A549 (cell line): ENCODE measurements around the gene NPLOC4. TPM values are rescaled to one million over a fixed set of nuclear protein-coding genes. Genes with fewer than 3 reads are reported as not detected.

Experiments used
- ATAC-seq, 2 experiments: fragments of 200-7000 bp in 1 of 2; fragments of >200 bp in 1 of 2; cut with Nextera tagmentation in 1 of 2; cut with Tn5 transposase in 1 of 2; 3 replicates each; pipeline versions ENCODE4 v1.8.0 to v1.9.1; 2018 to 2020; ENCODE audit warnings: mild to moderate bottlenecking in 1 of 2, moderate library complexity in 1 of 2
- CTCF ChIA-PET: fragments of 300-600 bp; sonication (Branson Sonifier 250); formaldehyde crosslinking; extraction: SDS; loops from one replicate; lab custom pipeline; 2021; ENCODE audit warnings: antibody characterized with exemption, inconsistent platforms; lab: Yijun Ruan, JAX
- POLR2A ChIA-PET: fragments of 350-600 bp; formaldehyde crosslinking; extraction: SDS; loops from one replicate; lab custom pipeline; 2021; ENCODE audit warnings: antibody characterized with exemption, inconsistent platforms; lab: Yijun Ruan, JAX
- DNase-seq, 2 experiments: peaks; one replicate each; pipeline versions ENCODE4 v3.0.0 to v3.0.0-alpha.2; 2011 to 2016; ENCODE audit warnings: low read depth in 1 of 2, low spot score in 1 of 2
- FAIRE-seq: peaks from 2 replicates; lab custom pipeline; 2011; peaks lifted over from hg19 to GRCh38; lab: Jason Lieb, UNC
- H3K27ac ChIP-seq, 2 experiments: fragments of >200 bp; sonication (Bioruptor Twin); formaldehyde crosslinking; 3 replicates each; pipeline ENCODE4 v1.5.1; 2016 to 2017
- H3K4me1 ChIP-seq: fragments of >200 bp; sonication (Bioruptor Twin); formaldehyde crosslinking; 3 replicates; pipeline ENCODE4 v1.6.1; 2016
- H3K4me2 ChIP-seq: fragments of >200 bp; sonication (Bioruptor Twin); formaldehyde crosslinking; 3 replicates; pipeline ENCODE4 v1.6.1; 2016
- H3K4me3 ChIP-seq: fragments of >200 bp; sonication (Bioruptor Twin); formaldehyde crosslinking; 3 replicates; pipeline ENCODE4 v1.5.1; 2016
- H3K9me3 ChIP-seq: fragments of >200 bp; sonication (Bioruptor Twin); formaldehyde crosslinking; 3 replicates; pipeline ENCODE4 v1.6.1; 2016
- CBX2 ChIP-seq: fragments of 200-600 bp; sonication (generic); IDR thresholded peaks from 2 replicates; pipeline ENCODE4 v1.6.1; 2016; ENCODE audit warnings: low read depth, mild to moderate bottlenecking, borderline replicate concordance
- CEBPB ChIP-seq, 2 experiments: fragments of >200 bp in 1 of 2; sonication (Bioruptor Twin) in 1 of 2; formaldehyde crosslinking in 1 of 2; IDR thresholded peaks; 2 replicates each; pipeline ENCODE4 v1.6.1; 2012 to 2016
- EHF ChIP-seq: fragments of 250-450 bp; sonication (Bioruptor Pico); IDR thresholded peaks from 2 replicates; pipeline ENCODE4 v1.5.0; 2020; ENCODE audit warnings: mild to moderate bottlenecking
- FOSB ChIP-seq: fragments of 250-450 bp; sonication (Bioruptor Pico); IDR thresholded peaks from 2 replicates; pipeline ENCODE4 v1.5.0; 2020; ENCODE audit warnings: mild to moderate bottlenecking, moderate library complexity
- FOSL2 ChIP-seq, 2 experiments: fragments of 450-650 bp in 1 of 2; fragments of >200 bp in 1 of 2; sonication (Bioruptor Twin) in 1 of 2; formaldehyde crosslinking; IDR thresholded peaks; 2 replicates each; pipeline versions ENCODE4 v1.5.0 to v1.6.1; 2016 to 2020; ENCODE audit warnings: mild to moderate bottlenecking in 1 of 2, moderate library complexity in 1 of 2
- HEYL ChIP-seq: fragments of 250-450 bp; sonication (Bioruptor Pico); IDR thresholded peaks from 2 replicates; pipeline ENCODE4 v1.8.0; 2021; ENCODE audit warnings: mild to moderate bottlenecking, moderate library complexity
- HOXA7 ChIP-seq: fragments of 250-450 bp; sonication (Bioruptor Pico); IDR thresholded peaks from 2 replicates; pipeline ENCODE4 v1.5.0; 2020; ENCODE audit warnings: mild to moderate bottlenecking, moderate library complexity
- KDM5A ChIP-seq: fragments of 200-600 bp; sonication (generic); IDR thresholded peaks from 2 replicates; pipeline ENCODE4 v1.6.1; 2016; ENCODE audit warnings: antibody characterized with exemption, mild to moderate bottlenecking
- MAX ChIP-seq: IDR thresholded peaks from 2 replicates; pipeline ENCODE4 v1.6.1; 2012
- MAZ ChIP-seq: fragments of 150-350 bp; IDR thresholded peaks from 2 replicates; pipeline ENCODE4 v1.6.1; 2014; ENCODE audit warnings: antibody characterized with exemption, low read depth, low read length, borderline replicate concordance
- NPAS2 ChIP-seq: fragments of 250-450 bp; sonication (Bioruptor Pico); IDR thresholded peaks from 2 replicates; pipeline ENCODE4 v1.8.0; 2022; ENCODE audit warnings: mild to moderate bottlenecking, moderate library complexity, borderline replicate concordance
- NR3C1 ChIP-seq: fragments of >200 bp; sonication (Bioruptor Twin); formaldehyde crosslinking; IDR thresholded peaks from 3 replicates; pipeline ENCODE4 v1.6.1; 2017
- PHF8 ChIP-seq: fragments of 200-600 bp; sonication (generic); IDR thresholded peaks from 2 replicates; pipeline ENCODE4 v1.6.1; 2016; ENCODE audit warnings: low read depth, mild to moderate bottlenecking, antibody characterized with exemption, moderate library complexity, borderline replicate concordance
- POLR2AphosphoS2 ChIP-seq: conservative IDR thresholded peaks from 2 replicates; pipeline ENCODE4 v1.6.1; 2012; ENCODE audit warnings: low read length, improper control_type of control experiment, inconsistent platforms
- RARB ChIP-seq: fragments of 250-450 bp; sonication (Bioruptor Pico); IDR thresholded peaks from 2 replicates; pipeline ENCODE4 v1.8.0; 2021; ENCODE audit warnings: mild to moderate bottlenecking, moderate library complexity
- RCOR1 ChIP-seq: fragments of 150-350 bp; IDR thresholded peaks from 2 replicates; pipeline ENCODE4 v1.6.1; 2014; ENCODE audit warnings: antibody characterized with exemption, low read length, low read depth
- REST ChIP-seq: fragments of 200-600 bp; sonication (generic); IDR thresholded peaks from 2 replicates; pipeline ENCODE4 v1.6.1; 2016; ENCODE audit warnings: antibody characterized with exemption, mild to moderate bottlenecking, moderate library complexity
- RFX5 ChIP-seq: fragments of 450-650 bp; IDR thresholded peaks from 2 replicates; pipeline ENCODE4 v1.7.1; 2014; ENCODE audit warnings: antibody characterized with exemption, mild to moderate bottlenecking, moderate library complexity
- SMC3 ChIP-seq: fragments of >200 bp; sonication (Bioruptor Twin); formaldehyde crosslinking; IDR thresholded peaks from 3 replicates; pipeline ENCODE4 v1.6.1; 2018; ENCODE audit warnings: inconsistent platforms
- SREBF2 ChIP-seq: fragments of 450-650 bp; IDR thresholded peaks from 2 replicates; pipeline ENCODE4 v1.6.1; 2014; ENCODE audit warnings: mild to moderate bottlenecking, moderate library complexity
- TFCP2L1 ChIP-seq: fragments of 250-450 bp; sonication (Bioruptor Pico); IDR thresholded peaks from 2 replicates; pipeline ENCODE4 v1.5.0; 2021; ENCODE audit warnings: mild to moderate bottlenecking
- WGBS: methylation state at CpG from one replicate; pipeline ENCODE4 v1.1.6; 2017; ENCODE audit errors: missing lambda C conversion rate; 5-methylcytosine and 5-hydroxymethylcytosine counted together
- polyA plus RNA-seq, 4 experiments: library from polyadenylated mRNA; depleted of rRNA in 3 of 4; stranded (reverse); fragments of >200 nt; fragmentation: RNase III in 1 of 4; extraction: RNeasy Plus Mini Kit Qiagen cat#74134 plus additional on column Dnase treatment in 1 of 4; gene quantifications; 2 replicates in 3 of 4; 3 replicates in 1 of 4; pipeline ENCODE4 v1.2.3, GENCODE V29; 2011 to 2017
- TF ChIP-seq, protein P1 (sequence below): fragments of >200 bp; sonication (Bioruptor Twin); formaldehyde crosslinking; IDR thresholded peaks from 3 replicates; pipeline ENCODE4 v1.5.1; 2016
- TF ChIP-seq, protein P2 (sequence below): fragments of 450-650 bp; IDR thresholded peaks from 2 replicates; pipeline ENCODE4 v1.6.1; 2014; ENCODE audit warnings: antibody characterized with exemption

NPLOC4 gene
- polyA plus RNA-seq, 2 of the 4 experiments (the other 2 are of a cell fraction) = 98.5 to 101 TPM

GRCh38 chr17:81666092-81666341, 29.1 kb upstream of the NPLOC4 start:
- WGBS = 2% methylated on average over 12 of the region's 16 CpGs
- FAIRE-seq (no peak), ATAC-seq (peak in 1 of 2 experiments; percentile 41; a peak in 3 of 6 replicates), DNase-seq (no peak)
- Histone ChIP-seq H3K4me1 (peaks cover 22% of the 10 kb centered on the region), H3K9me3 (no peaks in the 10 kb centered on the region), H3K4me3 (peak overlapping the region; percentile 99), H3K27ac (peak overlapping the region; percentile 97 to 99), H3K4me2 (peak overlapping the region; percentile 89)
- TF ChIP-seq, protein P1, sequence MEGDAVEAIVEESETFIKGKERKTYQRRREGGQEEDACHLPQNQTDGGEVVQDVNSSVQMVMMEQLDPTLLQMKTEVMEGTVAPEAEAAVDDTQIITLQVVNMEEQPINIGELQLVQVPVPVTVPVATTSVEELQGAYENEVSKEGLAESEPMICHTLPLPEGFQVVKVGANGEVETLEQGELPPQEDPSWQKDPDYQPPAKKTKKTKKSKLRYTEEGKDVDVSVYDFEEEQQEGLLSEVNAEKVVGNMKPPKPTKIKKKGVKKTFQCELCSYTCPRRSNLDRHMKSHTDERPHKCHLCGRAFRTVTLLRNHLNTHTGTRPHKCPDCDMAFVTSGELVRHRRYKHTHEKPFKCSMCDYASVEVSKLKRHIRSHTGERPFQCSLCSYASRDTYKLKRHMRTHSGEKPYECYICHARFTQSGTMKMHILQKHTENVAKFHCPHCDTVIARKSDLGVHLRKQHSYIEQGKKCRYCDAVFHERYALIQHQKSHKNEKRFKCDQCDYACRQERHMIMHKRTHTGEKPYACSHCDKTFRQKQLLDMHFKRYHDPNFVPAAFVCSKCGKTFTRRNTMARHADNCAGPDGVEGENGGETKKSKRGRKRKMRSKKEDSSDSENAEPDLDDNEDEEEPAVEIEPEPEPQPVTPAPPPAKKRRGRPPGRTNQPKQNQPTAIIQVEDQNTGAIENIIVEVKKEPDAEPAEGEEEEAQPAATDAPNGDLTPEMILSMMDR = no peak
- no peak for TF ChIP-seq POLR2AphosphoS2
- no peak for TF ChIP-seq REST
- TF ChIP-seq EHF (CRISPR knock-in tag) = no peak
- TF ChIP-seq PHF8 = peak; percentile 22; the same call in 1 of the 2 replicates
- TF ChIP-seq KDM5A = peak; percentile 42; the same call in 1 of the 2 replicates
- TF ChIP-seq MAX = no peak
- POLR2A ChIA-PET = interaction anchor here (0.8 to 1.5 kb wide), 9 partner anchors 8 to 147 kb away, joined by 3 to 23 read pairs (median 4); partner anchors contain the start of genes ARL16, HGS, NPLOC4 and TSPAN10
- CTCF ChIA-PET = interaction anchor here (1.2 to 2.7 kb wide), 3 partner anchors 10 to 147 kb away, joined by 4 to 20 read pairs (median 4); no protein-coding TSS in a partner anchor

GRCh38 chr17:81665205-81666091, 28.5 kb upstream of the NPLOC4 start:
- peaks cover 22% of the 10 kb centered on the region for H3K4me1 ChIP-seq
- peak overlapping the region; percentile 97 to 99 for H3K27ac ChIP-seq
- H3K9me3 ChIP-seq = no peaks in the 10 kb centered on the region
- 66% methylated on average over 26 of the region's 30 CpGs for WGBS
- ATAC-seq = peak; percentile 57 to 69
- peak overlapping the region; percentile 99 for H3K4me3 ChIP-seq
- H3K4me2 ChIP-seq = peak overlapping the region; percentile 89
- CTCF ChIA-PET = interaction anchor here (0.5 to 2.7 kb wide), 6 partner anchors 10 to 180 kb away, joined by 3 to 20 read pairs (median 4); no protein-coding TSS in a partner anchor
- peak; percentile 61 to 64 for DNase-seq
- POLR2A ChIA-PET = interaction anchor here (0.6 to 1.5 kb wide), 7 partner anchors 10 to 169 kb away, joined by 3 to 8 read pairs (median 3); partner anchors contain the start of genes ARL16 and HGS
- no peak for FAIRE-seq
- no peak for TF ChIP-seq KDM5A
- TF ChIP-seq FOSB (CRISPR knock-in tag) = peak; percentile 68; the same call in 1 of the 2 replicates
- peak; percentile 67; the same call in 1 of the 2 replicates for TF ChIP-seq HOXA7
- TF ChIP-seq CEBPB (IDR thresholded peaks at IDR 0.05) = no peak
- no peak for TF ChIP-seq FOSL2 (IDR thresholded peaks at IDR 0.05)
- no peak; the same call in 1 of the 2 replicates for TF ChIP-seq FOSL2 (CRISPR knock-in tag; IDR thresholded peaks at IDR 0.05)
- no peak for TF ChIP-seq RCOR1
- TF ChIP-seq RARB (CRISPR knock-in tag) = no peak
- peak; percentile 94 for TF ChIP-seq EHF (CRISPR knock-in tag)
- TF ChIP-seq SREBF2 = no peak
- TF ChIP-seq MAZ = no peak
- no peak for TF ChIP-seq PHF8
- TF ChIP-seq CBX2 = no peak
- TF ChIP-seq REST = no peak
- no peak for TF ChIP-seq POLR2AphosphoS2
- peak; percentile 88; the same call in 1 of the 2 replicates for TF ChIP-seq HEYL (CRISPR knock-in tag)
- TF ChIP-seq TFCP2L1 (CRISPR knock-in tag) = peak; percentile 88; the same call in 1 of the 2 replicates
- TF ChIP-seq NR3C1 = no peak
- TF ChIP-seq SMC3 = no peak
- TF ChIP-seq RFX5 = no peak
- peak; percentile 55; the same call in 1 of the 2 replicates for TF ChIP-seq NPAS2 (CRISPR knock-in tag)
- TF ChIP-seq, protein P2, sequence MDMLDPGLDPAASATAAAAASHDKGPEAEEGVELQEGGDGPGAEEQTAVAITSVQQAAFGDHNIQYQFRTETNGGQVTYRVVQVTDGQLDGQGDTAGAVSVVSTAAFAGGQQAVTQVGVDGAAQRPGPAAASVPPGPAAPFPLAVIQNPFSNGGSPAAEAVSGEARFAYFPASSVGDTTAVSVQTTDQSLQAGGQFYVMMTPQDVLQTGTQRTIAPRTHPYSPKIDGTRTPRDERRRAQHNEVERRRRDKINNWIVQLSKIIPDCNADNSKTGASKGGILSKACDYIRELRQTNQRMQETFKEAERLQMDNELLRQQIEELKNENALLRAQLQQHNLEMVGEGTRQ = no peak
